MM.1S (cell line): Measurements from ENCODE around the gene STK16.

ENCODE experiments used
- DNase-seq: peaks from one replicate; pipeline ENCODE4 v3.0.0-alpha.2; 2015
- H2AFZ ChIP-seq: fragments of 300-600 bp; sonication (generic); 2 replicates; pipeline ENCODE4 v1.6.0; 2016; ENCODE audit warnings: antibody characterized with exemption, low read length
- H3F3A ChIP-seq: fragments of 300-600 bp; sonication (generic); 2 replicates; pipeline ENCODE4 v1.6.1; 2016; ENCODE audit warnings: mild to moderate bottlenecking, antibody characterized with exemption, low read length, moderate library complexity, mixed read lengths; ENCODE audit not compliant: insufficient read depth
- H3K27ac ChIP-seq: fragments of 300-600 bp; sonication (generic); 2 replicates; pipeline ENCODE4 v1.5.1; 2016; ENCODE audit warnings: mild to moderate bottlenecking, low read length
- H3K27me3 ChIP-seq: fragments of 300-600 bp; sonication (generic); replicated peaks from 2 replicates; pipeline ENCODE4 v1.6.0; 2016; ENCODE audit warnings: low read length; ENCODE audit not compliant: insufficient read depth
- H3K36me3 ChIP-seq: fragments of 300-600 bp; sonication (generic); replicated peaks from 2 replicates; pipeline ENCODE4 v1.6.1; 2016; ENCODE audit warnings: mild to moderate bottlenecking, low read length, mixed read lengths; ENCODE audit not compliant: insufficient read depth
- H3K4me1 ChIP-seq: fragments of 300-600 bp; sonication (generic); 2 replicates; pipeline ENCODE4 v1.6.1; 2016; ENCODE audit warnings: low read length, mixed read lengths
- H3K4me2 ChIP-seq: fragments of 300-600 bp; sonication (generic); 2 replicates; pipeline ENCODE4 v1.6.0; 2016; ENCODE audit warnings: low read depth, low read length
- H3K4me3 ChIP-seq: fragments of 300-600 bp; sonication (generic); 2 replicates; pipeline ENCODE4 v1.5.1; 2016; ENCODE audit warnings: low read length, mixed read lengths
- H3K79me2 ChIP-seq: fragments of 300-600 bp; sonication (generic); 2 replicates; pipeline ENCODE4 v1.6.1; 2016; ENCODE audit warnings: mixed run types, low read length, mixed read lengths
- H3K9ac ChIP-seq: fragments of 300-600 bp; sonication (generic); 2 replicates; pipeline ENCODE4 v1.6.1; 2016; ENCODE audit warnings: low read length, mixed read lengths
- H3K9me2 ChIP-seq: fragments of 300-600 bp; sonication (generic); replicated peaks from 2 replicates; pipeline ENCODE4 v1.6.1; 2016; ENCODE audit warnings: mild to moderate bottlenecking, low read length, mixed read lengths; ENCODE audit not compliant: insufficient read depth
- H3K9me3 ChIP-seq: fragments of 300-600 bp; sonication (generic); replicated peaks from 2 replicates; pipeline ENCODE4 v1.6.1; 2016; ENCODE audit warnings: mild to moderate bottlenecking, low read length, mixed read lengths; ENCODE audit not compliant: insufficient read depth
- H4K20me1 ChIP-seq: fragments of 300-600 bp; sonication (generic); 2 replicates; pipeline ENCODE4 v1.6.1; 2016; ENCODE audit warnings: mild to moderate bottlenecking, low read length, moderate library complexity, mixed read lengths; ENCODE audit not compliant: insufficient read depth
- CTCF ChIP-seq: fragments of 300-600 bp; sonication (generic); IDR thresholded peaks from 2 replicates; pipeline ENCODE4 v1.5.1; 2016; ENCODE audit warnings: antibody characterized with exemption, low read length, mixed read lengths
- EZH2 ChIP-seq: fragments of 300-600 bp; sonication (generic); optimal IDR thresholded peaks from 2 replicates; pipeline ENCODE3; 2017; ENCODE audit warnings: low read depth, mild to moderate bottlenecking, antibody characterized with exemption, low read length, mixed read lengths
- EZH2phosphoT487 ChIP-seq: fragments of 300-600 bp; sonication (generic); IDR thresholded peaks from 2 replicates; pipeline ENCODE4 v1.6.1; 2018; ENCODE audit warnings: antibody characterized with exemption, low read length

STK16 gene

GRCh38 chr2:219289195-219289536, 43.9 kb downstream of the STK16 start:
- H3K27me3 ChIP-seq, result peaks cover 24% of the 10 kb centered on the region
- H4K20me1 ChIP-seq, result no peaks in the 10 kb centered on the region
- H3K9ac ChIP-seq, result no peak overlapping the region
- no peak overlapping the region for H3K4me2 ChIP-seq
- H3K4me1 ChIP-seq, result no peaks in the 10 kb centered on the region
- no peak overlapping the region for H3K4me3 ChIP-seq
- no peaks in the 10 kb centered on the region for H3K79me2 ChIP-seq
- H3K36me3 ChIP-seq, result no peaks in the 10 kb centered on the region
- H3K9me3 ChIP-seq, result no peaks in the 10 kb centered on the region
- no peak overlapping the region for H2AFZ ChIP-seq
- no peaks in the 10 kb centered on the region for H3K9me2 ChIP-seq
- DNase-seq, result no peak
- no peaks in the 10 kb centered on the region for H3F3A ChIP-seq
- no peak overlapping the region for H3K27ac ChIP-seq
- TF ChIP-seq CTCF, result no peak
- TF ChIP-seq EZH2phosphoT487, result no peak
- no peak for TF ChIP-seq EZH2

GRCh38 chr2:219289537-219290361, 44.5 kb downstream of the STK16 start:
- Histone ChIP-seq H3F3A (no peaks in the 10 kb centered on the region), H3K4me1 (no peaks in the 10 kb centered on the region), H3K4me2 (no peak overlapping the region), H3K27ac (no peak overlapping the region), H3K79me2 (no peaks in the 10 kb centered on the region), H2AFZ (no peak overlapping the region), H3K36me3 (no peaks in the 10 kb centered on the region), H4K20me1 (no peaks in the 10 kb centered on the region), H3K4me3 (no peak overlapping the region), H3K9me2 (no peaks in the 10 kb centered on the region), H3K9ac (no peak overlapping the region), H3K27me3 (peaks cover 24% of the 10 kb centered on the region), H3K9me3 (no peaks in the 10 kb centered on the region)
- no peak for DNase-seq
- TF ChIP-seq EZH2, result no peak
- TF ChIP-seq CTCF, result no peak
- TF ChIP-seq EZH2phosphoT487, result no peak

GRCh38 chr2:219290381-219291171, 45.3 kb downstream of the STK16 start:
- H3K36me3 ChIP-seq, result no peaks in the 10 kb centered on the region
- H4K20me1 ChIP-seq, result no peaks in the 10 kb centered on the region
- no peak overlapping the region for H3K27ac ChIP-seq

More at GRCh38 chr2:219290381-219291171, 45.3 kb downstream of the STK16 start:
- no peak for DNase-seq
- Histone ChIP-seq H3K27me3 (peaks cover 24% of the 10 kb centered on the region), H2AFZ (no peak overlapping the region), H3K4me3 (no peak overlapping the region), H3K4me2 (no peak overlapping the region), H3K9me3 (no peaks in the 10 kb centered on the region), H3K79me2 (no peaks in the 10 kb centered on the region), H3K9me2 (no peaks in the 10 kb centered on the region), H3F3A (peaks cover 5% of the 10 kb centered on the region; the same call in 1 of the 2 replicates), H3K4me1 (peaks cover 6% of the 10 kb centered on the region), H3K9ac (no peak overlapping the region)
- TF ChIP-seq EZH2phosphoT487, result no peak
- TF ChIP-seq CTCF, result no peak
- no peak for TF ChIP-seq EZH2
